ENCODE results near the gene COL4A6. TPM values are rescaled to one million over a fixed set of nuclear protein-coding genes. Genes with fewer than 3 reads are reported as not detected.

Gene COL4A6
- polyA plus RNA-seq, 3 donors = not detected

DNA sequence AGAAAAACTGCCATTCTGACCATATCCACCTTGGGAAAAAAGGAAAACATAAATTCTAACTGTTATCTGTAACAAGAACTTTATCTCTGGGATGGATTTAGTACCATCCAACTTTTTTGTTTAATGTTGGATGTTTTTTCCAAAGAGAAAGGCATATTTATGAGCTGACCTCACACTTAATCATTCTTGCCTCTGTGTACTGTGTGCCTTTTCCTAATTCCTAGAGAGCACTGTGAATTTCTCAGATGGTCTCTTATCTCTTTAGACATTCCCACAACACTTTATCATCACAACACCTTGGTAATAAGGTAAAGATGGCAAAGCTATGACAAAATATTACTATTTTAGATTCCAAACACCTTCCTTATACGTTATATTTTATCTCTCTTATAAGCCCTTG is 126.2 kb downstream of the COL4A6 start:
- no peaks in the 10 kb centered on the region for H4K20me1 ChIP-seq (ENCODE audit: insufficient read depth, low read length)
- no peaks in the 10 kb centered on the region for H3K79me2 ChIP-seq (ENCODE audit: insufficient read depth, low read length)
- H3K27ac ChIP-seq (ENCODE audit: low read depth in 1 of 2, low read length in 2 of 2) = no peak overlapping the region
- H3K36me3 ChIP-seq (replicated peaks in 1 of 2; ENCODE audit: control insufficient read depth in 1 of 2, insufficient read depth in 2 of 2, low read length in 2 of 2) = no peaks in the 10 kb centered on the region
- no peak overlapping the region for H3K4me3 ChIP-seq (replicated peaks in 1 of 3; ENCODE audit: low read depth in 2 of 3, low read length in 3 of 3)
- no CpG with 5 or more reads among the region's 1 CpG for WGBS (ENCODE audit: insufficient coverage)
- no peaks in the 10 kb centered on the region for H3K9me3 ChIP-seq (replicated peaks in 1 of 2; ENCODE audit: control insufficient read depth in 1 of 2, insufficient read depth in 1 of 2, low read length in 2 of 2)
- H3K9me3 Mint-ChIP-seq = no peaks in the 10 kb centered on the region
- H3K27me3 ChIP-seq (ENCODE audit: control insufficient read depth in 2 of 2, insufficient read depth in 2 of 2, low read length in 2 of 2) = peaks cover 0 to 3% of the 10 kb centered on the region in 2 donors
- no peak overlapping the region for H3K9ac ChIP-seq (ENCODE audit: insufficient read depth, low read length, poor library complexity, severe bottlenecking)
- H3K4me1 ChIP-seq (ENCODE audit: control insufficient read depth in 1 of 2, insufficient read depth in 2 of 2, low read length in 2 of 2) = no peaks in the 10 kb centered on the region
- H3K27ac Mint-ChIP-seq = no peak overlapping the region
- no peak overlapping the region for H3K4me3 Mint-ChIP-seq
- no peaks in the 10 kb centered on the region for H3K4me1 Mint-ChIP-seq
- H3K36me3 Mint-ChIP-seq = no peaks in the 10 kb centered on the region
- no peak overlapping the region for H3K4me2 ChIP-seq (replicated peaks; ENCODE audit: extremely low read depth, low read length, poor library complexity, severe bottlenecking)
- intact Hi-C loops (cut with micrococcal nuclease) = no loop called here
- DNase-seq = no peak
- TF ChIP-seq, protein P1, sequence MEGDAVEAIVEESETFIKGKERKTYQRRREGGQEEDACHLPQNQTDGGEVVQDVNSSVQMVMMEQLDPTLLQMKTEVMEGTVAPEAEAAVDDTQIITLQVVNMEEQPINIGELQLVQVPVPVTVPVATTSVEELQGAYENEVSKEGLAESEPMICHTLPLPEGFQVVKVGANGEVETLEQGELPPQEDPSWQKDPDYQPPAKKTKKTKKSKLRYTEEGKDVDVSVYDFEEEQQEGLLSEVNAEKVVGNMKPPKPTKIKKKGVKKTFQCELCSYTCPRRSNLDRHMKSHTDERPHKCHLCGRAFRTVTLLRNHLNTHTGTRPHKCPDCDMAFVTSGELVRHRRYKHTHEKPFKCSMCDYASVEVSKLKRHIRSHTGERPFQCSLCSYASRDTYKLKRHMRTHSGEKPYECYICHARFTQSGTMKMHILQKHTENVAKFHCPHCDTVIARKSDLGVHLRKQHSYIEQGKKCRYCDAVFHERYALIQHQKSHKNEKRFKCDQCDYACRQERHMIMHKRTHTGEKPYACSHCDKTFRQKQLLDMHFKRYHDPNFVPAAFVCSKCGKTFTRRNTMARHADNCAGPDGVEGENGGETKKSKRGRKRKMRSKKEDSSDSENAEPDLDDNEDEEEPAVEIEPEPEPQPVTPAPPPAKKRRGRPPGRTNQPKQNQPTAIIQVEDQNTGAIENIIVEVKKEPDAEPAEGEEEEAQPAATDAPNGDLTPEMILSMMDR (IDR thresholded peaks at IDR 0.05) = no peak
- no peak overlapping the region for H2AFZ ChIP-seq (ENCODE audit: insufficient read depth, low read depth, low read length, poor library complexity, severe bottlenecking)
- peaks cover 0 to 5% (median 0%) of the 10 kb centered on the region in 3 donors for H3K27me3 Mint-ChIP-seq (ENCODE audit: low read depth in 3 of 3)

DNA sequence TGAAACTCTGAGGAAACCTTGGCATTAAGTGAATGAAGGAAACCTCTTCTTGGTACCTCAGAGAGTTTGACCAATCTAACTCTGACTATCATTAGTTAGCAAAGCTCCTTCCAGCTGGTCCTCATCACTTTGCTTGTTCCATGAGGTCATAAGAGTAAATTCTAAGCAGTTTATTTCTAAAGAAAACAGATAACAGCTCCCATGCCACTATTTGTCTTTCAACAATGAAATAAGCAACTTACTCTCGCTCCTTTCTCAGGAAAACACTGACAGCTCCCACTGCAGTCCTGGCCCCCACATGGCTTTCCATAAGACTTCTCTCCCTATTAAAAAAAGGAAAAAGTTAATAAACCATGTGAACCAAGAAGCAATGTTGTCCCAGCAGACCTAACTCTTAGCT is 127.7 kb downstream of the COL4A6 start:
- Histone ChIP-seq H2AFZ (ENCODE audit: insufficient read depth, low read depth, low read length, poor library complexity, severe bottlenecking) (no peak overlapping the region), H3K4me1 (ENCODE audit: control insufficient read depth in 1 of 2, insufficient read depth in 2 of 2, low read length in 2 of 2) (no peaks in the 10 kb centered on the region), H3K9ac (ENCODE audit: insufficient read depth, low read length, poor library complexity, severe bottlenecking) (no peak overlapping the region), H3K4me3 (replicated peaks in 1 of 3; ENCODE audit: low read depth in 2 of 3, low read length in 3 of 3) (no peak overlapping the region), H4K20me1 (ENCODE audit: insufficient read depth, low read length) (no peaks in the 10 kb centered on the region), H3K27ac (ENCODE audit: low read depth in 1 of 2, low read length in 2 of 2) (no peak overlapping the region), H3K9me3 (replicated peaks in 1 of 2; ENCODE audit: control insufficient read depth in 1 of 2, insufficient read depth in 1 of 2, low read length in 2 of 2) (no peaks in the 10 kb centered on the region), H3K36me3 (replicated peaks in 1 of 2; ENCODE audit: control insufficient read depth in 1 of 2, insufficient read depth in 2 of 2, low read length in 2 of 2) (no peaks in the 10 kb centered on the region), H3K4me2 (replicated peaks; ENCODE audit: extremely low read depth, low read length, poor library complexity, severe bottlenecking) (no peak overlapping the region), H3K27me3 (ENCODE audit: control insufficient read depth in 2 of 2, insufficient read depth in 2 of 2, low read length in 2 of 2) (peaks cover 0 to 3% of the 10 kb centered on the region in 2 donors), H3K79me2 (ENCODE audit: insufficient read depth, low read length) (no peaks in the 10 kb centered on the region)
- Mint-ChIP-seq H3K9me3 (no peaks in the 10 kb centered on the region), H3K36me3 (no peaks in the 10 kb centered on the region), H3K27ac (no peak overlapping the region), H3K4me1 (no peaks in the 10 kb centered on the region), H3K4me3 (no peak overlapping the region), H3K27me3 (ENCODE audit: low read depth in 3 of 3) (peaks cover 0 to 2% (median 0%) of the 10 kb centered on the region in 3 donors)
- TF ChIP-seq, protein P1 (IDR thresholded peaks at IDR 0.05) = no peak
- no CpG with 5 or more reads among the region's 1 CpG for WGBS (ENCODE audit: insufficient coverage)
- DNase-seq = no peak
- intact Hi-C loops (cut with micrococcal nuclease) = no loop called here

All from CD14-positive monocyte (primary cell).